Stimulated activated CD8-positive, alpha-beta memory T cell treated with anti-CD3 and anti-CD28 coated beads, Interleukin-7, amount 100 ng/mL, for 1 hour (primary cell): Measurements from ENCODE around the gene KCNK4.

Source experiments
- DNase-seq, 2 donors: peaks; one replicate each; pipeline ENCODE4 v3.0.0-alpha.2; 2020; ENCODE audit warnings: low read depth in 2 of 2

KCNK4 gene

GRCh38 chr11:64347193-64347867, 56.2 kb downstream of the KCNK4 start:
- DNase-seq, result no peak

- no peak for DNase-seq
Observed at GRCh38 chr11:64348383-64349024, 57.4 kb downstream of the KCNK4 start.

DNA sequence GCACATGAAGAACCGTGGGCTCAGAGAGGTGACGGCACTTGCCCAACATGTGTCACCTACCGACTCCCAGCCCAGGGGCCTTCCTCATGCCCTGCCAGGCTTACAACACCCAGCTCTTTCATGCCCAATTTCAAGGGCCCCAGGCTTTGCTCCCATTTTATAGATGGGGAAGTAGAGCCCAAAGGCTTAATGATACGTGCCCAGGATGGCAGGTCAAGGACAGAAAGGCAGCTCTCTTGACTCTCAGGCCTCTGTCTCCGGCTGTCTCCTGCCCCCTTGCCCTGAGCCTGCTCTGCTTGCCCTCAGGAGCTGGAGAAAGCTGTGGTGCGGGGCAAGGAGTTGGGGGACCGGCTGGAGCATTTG, 57.9 kb downstream of the KCNK4 start:
- DNase-seq, result no peak

DNA sequence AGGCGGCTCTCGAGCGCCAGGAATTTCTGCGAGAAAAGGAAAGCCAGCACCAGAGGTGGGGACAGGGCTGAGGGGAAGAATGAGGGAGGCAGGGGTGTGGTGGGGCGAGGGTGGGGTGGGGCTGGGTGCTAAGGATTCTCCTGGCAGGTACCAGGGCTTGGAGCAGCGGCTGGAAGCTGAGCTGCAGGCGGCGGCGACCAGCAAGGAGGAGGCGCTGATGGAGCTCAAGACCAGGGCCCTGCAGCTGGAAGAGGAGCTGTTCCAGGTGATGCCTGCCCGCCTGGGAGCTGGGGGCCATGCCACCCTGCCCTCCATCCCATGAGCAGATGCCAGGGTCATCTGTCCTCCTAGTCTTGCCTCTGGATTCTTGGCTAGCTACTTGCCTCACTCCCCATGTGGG, 58.3 kb downstream of the KCNK4 start:
- no peak for DNase-seq
